Measurements from ENCODE around the gene SLC4A1.

SLC4A1 gene

GRCh38 chr17:44267818-44268490, at the start of gene SLC4A1:
Gene SLC4A1 (minus strand): TSS chr17:44268135. CDS start chr17:44262866, 5,269 bp downstream.
- no peak for DNase-seq (ENCODE audit: low read depth)
- TF ChIP-seq, protein P1, sequence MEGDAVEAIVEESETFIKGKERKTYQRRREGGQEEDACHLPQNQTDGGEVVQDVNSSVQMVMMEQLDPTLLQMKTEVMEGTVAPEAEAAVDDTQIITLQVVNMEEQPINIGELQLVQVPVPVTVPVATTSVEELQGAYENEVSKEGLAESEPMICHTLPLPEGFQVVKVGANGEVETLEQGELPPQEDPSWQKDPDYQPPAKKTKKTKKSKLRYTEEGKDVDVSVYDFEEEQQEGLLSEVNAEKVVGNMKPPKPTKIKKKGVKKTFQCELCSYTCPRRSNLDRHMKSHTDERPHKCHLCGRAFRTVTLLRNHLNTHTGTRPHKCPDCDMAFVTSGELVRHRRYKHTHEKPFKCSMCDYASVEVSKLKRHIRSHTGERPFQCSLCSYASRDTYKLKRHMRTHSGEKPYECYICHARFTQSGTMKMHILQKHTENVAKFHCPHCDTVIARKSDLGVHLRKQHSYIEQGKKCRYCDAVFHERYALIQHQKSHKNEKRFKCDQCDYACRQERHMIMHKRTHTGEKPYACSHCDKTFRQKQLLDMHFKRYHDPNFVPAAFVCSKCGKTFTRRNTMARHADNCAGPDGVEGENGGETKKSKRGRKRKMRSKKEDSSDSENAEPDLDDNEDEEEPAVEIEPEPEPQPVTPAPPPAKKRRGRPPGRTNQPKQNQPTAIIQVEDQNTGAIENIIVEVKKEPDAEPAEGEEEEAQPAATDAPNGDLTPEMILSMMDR (IDR thresholded peaks at IDR 0.05; ENCODE audit: low read depth, low read length, missing control alignments) = no peak
- H3K4me3 ChIP-seq (ENCODE audit: low read depth, low read length) = no peak within 1 kb of the TSS

- H3K4me3 ChIP-seq (ENCODE audit: low read depth, low read length) = no peak overlapping the region
- TF ChIP-seq, protein P1 (IDR thresholded peaks at IDR 0.05; ENCODE audit: low read depth, low read length, missing control alignments) = no peak
- DNase-seq (ENCODE audit: low read depth) = no peak
Observed at GRCh38 chr17:44317545-44317944, 49.6 kb upstream of the SLC4A1 start.

GRCh38 chr17:44315760-44316731, 48.1 kb upstream of the SLC4A1 start:
- H3K4me3 ChIP-seq (ENCODE audit: low read depth, low read length) = peak overlapping the region; percentile 12; the same call in 1 of the 2 replicates
- DNase-seq (ENCODE audit: low read depth) = no peak
- TF ChIP-seq, protein P1 (IDR thresholded peaks at IDR 0.05; ENCODE audit: low read depth, low read length, missing control alignments) = no peak

DNA sequence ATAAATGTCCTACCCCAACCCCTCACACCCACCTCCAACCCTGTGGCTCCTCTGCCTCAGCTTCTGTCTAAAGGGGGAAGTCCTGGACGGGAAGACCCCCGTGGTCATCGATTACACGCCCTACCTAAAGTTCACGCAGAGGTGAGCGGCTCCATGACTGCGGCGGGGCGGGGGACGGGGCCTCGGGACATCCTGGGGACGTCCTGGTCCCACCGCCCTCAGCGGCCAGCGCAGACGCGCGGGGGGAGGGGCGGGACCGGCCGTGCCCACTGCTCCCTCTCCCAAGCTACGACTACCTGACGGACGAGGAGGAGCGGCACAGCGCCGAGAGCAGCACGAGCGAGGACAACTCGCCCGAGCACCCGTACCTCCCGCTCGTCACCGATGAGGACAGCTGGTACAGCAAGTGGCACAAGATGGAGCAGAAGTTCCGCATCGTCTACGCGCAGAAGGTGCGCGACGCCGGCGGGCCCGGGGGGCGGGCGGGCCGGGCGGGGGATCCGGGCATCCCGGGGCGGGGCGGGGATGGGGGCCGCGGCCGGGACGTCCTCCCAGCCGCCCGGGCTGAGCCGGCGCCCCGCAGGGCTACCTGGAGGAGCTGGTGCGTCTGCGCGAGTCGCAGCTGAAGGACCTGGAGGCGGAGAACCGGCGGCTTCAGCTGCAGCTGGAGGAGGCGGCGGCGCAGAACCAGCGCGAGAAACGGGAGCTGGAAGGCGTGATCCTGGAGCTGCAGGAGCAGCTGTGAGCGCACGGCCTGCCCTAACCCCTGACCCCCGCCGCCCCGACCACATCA, 47.1 kb upstream of the SLC4A1 start:
- DNase-seq (ENCODE audit: low read depth) = no peak

GRCh38 chr17:44314524-44314868, 46.6 kb upstream of the SLC4A1 start:
- no peak overlapping the region; the same call in 1 of the 2 replicates for H3K4me3 ChIP-seq (ENCODE audit: low read depth, low read length)
- TF ChIP-seq, protein P1 (IDR thresholded peaks at IDR 0.05; ENCODE audit: low read depth, low read length, missing control alignments) = no peak
- no peak for DNase-seq (ENCODE audit: low read depth)

More for the DNA sequence above, 47.1 kb upstream of the SLC4A1 start:
- H3K4me3 ChIP-seq (ENCODE audit: low read depth, low read length) = peak overlapping the region; percentile 36
- TF ChIP-seq, protein P1 (IDR thresholded peaks at IDR 0.05; ENCODE audit: low read depth, low read length, missing control alignments) = no peak

DNA sequence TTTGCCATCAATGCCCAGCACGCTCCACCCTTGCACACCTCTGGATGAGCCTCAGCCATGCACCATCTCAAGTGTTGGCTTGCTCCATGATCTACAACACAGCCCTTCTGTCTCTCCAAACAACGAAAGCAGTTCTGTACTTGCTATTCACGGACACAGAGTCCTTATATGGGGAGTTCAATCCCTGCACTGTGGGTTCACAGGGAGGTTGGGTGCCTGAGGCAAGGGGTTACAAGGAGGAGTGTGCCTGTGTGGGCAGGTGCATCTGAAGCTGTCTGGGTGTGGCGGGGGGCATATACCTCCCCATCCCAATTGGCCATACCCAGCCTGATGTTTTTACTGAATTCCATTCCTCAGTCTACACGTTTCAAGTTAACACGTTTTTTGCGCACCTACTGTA, 46.1 kb upstream of the SLC4A1 start:
- no peak for DNase-seq (ENCODE audit: low read depth)
- TF ChIP-seq, protein P1 (IDR thresholded peaks at IDR 0.05; ENCODE audit: low read depth, low read length, missing control alignments) = no peak
- H3K4me3 ChIP-seq (ENCODE audit: low read depth, low read length) = no peak overlapping the region

All from GM12864 (cell line).